ENCODE data around the gene SLFN12L. TPM values are rescaled to one million over a fixed set of nuclear protein-coding genes. Genes with fewer than 3 reads are reported as not detected.
A peak's percentile ranks its signal among the peaks of the same experiment; 100 is the strongest.
"Not testable (repeated sequence)": the region's sequence is repeated elsewhere in the genome, so short reads cannot be mapped to it uniquely, and the experiment has no call there.

Gene SLFN12L
- polyA plus RNA-seq, 5 donors, result 8.2 to 28.0 (median 16.9) TPM

DNA sequence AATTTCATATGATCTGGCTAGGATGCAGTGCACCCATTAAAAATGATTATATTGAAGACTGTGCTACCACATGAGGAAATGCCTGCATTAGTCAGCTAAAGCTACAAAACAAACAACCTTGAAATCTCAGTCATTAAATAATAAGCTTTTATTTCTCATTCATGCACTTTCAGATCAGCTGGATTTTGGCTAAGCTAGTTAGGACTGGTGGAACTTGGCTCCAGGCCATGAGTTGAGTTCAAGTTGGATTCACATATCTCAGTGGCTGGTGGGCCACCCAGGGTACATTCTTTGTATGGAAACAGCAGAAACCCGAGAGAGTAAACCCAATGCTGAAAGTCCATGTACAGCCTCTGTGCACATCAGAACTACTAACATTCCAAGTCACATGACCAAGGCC lies 6.4 kb upstream of the SLFN12L start:
- DNase-seq, result no peak

DNA sequence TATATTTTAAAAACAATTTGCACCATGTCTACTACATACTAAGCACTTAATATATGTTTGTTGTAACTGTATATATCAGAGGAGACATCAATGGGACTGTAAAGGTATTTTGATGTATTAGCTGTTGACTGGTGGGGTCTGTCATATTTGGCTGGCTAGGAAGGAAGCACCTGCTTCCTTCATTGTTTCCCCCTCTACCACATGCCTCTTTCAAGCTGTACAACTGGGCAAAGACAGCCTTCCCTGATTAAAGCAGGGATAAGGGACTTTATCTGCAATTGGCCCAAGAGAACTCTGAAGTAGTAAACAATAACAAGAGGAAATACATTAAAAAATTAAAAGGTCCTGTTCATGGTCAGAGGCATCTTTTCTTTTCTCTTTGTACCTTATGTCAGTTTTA lies 5.5 kb upstream of the SLFN12L start:
- DNase-seq, result no peak

DNA sequence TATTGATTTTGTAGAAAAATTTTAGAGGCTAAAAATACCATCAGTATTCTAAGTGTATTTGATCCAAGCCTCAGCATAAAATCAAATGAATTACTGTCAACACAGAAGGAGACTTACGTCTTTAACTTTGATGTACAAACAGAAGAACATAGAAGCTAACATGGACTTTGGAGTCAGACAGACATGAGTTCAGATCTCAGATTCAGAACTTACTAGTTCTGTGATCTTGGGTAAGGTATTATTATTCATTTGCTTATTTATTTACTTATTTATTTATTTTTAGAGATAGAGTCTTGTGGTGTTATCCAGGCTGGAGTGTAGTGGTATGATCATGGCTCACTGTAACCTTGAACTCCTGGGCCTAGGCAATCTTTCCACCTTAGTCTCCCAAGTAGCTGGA lies 4.0 kb upstream of the SLFN12L start:
- no peak for DNase-seq

DNA sequence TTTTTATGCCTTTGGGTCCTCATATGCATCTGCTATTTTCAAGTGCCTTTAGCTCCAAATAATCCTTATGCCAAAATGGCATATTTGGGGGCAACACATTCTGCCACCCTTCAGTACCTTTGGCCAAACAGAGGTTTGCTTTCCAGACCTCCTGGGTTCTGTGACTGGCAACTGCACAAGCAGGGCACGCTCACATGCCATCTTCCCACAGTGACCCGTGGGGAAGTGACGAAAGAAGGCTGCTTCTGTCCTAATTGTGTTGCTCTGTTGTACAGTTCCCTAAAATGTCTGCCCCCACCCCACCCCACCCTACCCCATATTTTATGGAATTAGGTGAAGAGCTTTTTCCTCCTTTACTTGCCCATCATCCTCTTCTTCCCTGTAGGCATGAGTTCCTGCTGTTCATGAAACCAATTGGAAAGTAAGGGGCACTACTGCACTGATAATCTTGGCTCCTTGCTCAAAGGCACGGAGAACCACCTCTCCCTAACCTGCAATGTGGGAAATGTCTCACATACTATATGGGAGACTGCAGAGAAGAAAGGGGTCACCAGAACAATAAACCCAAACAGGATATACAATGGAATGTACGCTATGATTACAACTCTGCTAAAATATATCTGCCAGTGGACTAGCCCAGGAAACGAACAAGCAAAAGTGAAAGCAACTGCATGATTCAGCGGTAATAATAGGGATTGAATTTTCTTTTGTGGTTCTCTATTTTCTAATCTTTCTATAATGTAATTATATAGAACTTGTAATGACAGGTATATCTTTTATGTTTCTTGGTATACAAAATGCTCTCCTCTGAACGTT lies 3.3 kb upstream of the SLFN12L start:
- DNase-seq, result peak in 1 of 2 donors; percentile 27

DNA sequence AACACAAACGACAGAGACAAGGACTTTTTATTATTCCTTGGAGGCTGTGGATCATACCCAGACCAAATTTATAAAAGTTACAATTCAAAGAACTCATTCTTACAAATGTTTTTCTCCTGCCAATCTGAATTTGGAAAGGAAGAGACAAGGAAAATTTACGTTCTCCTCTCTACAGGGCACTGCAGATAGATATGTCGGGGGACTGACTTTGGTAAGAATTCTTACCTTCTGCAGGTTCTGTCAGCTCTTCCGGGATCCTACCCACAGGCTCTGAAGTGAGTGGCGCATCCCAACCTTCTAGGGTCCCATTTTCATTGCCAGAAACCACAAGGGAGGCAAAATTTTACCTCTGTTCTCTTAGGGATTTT lies 2.2 kb upstream of the SLFN12L start:
- DNase-seq, result no peak

DNA sequence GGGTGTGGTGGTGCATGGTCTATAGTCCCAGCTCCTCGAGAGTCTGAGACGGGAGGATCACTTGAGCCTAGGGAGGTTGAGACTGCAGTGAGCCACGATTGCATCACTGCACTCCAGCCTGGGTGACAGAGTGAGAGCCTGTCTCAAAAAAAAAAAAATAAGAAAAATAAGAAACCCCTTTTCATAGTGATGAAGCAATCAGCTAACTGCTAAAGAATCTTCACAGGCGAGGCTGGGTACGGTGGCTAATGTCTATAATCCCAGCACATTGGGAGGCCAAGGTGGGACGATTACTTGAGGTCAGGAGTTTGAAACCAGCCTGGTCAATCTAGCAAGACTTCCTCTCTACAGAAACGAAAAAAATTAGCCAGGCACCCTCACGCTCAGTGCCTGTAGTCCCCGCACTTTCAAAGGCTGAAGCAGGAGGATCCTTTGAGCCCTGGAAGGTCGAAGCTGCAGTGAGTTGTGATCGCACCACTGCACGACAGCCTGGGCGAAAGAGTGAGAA lies 760 bp downstream of the SLFN12L start:
- DNase-seq, result no peak

DNA sequence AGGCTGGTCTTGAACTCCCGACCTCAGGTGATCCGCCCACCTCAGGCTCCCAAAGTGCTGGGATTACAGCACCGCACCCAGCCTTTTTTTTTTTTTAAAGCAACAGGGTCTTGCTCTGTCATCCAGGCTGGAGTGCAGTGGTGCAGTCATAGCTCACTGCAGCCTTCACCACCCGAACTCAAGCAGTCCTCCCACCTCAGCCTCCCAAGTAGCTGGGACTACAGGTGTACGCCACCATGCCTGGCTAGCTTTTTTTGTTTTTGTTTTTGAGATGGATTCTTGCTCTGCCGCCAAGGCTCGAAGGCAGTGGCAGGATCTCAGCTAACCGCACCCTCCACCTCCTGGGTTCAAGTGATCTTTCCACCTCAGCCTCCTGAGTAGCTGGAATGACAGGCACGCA lies 2.1 kb downstream of the SLFN12L start:
- not testable (repeated sequence) for DNase-seq

DNA sequence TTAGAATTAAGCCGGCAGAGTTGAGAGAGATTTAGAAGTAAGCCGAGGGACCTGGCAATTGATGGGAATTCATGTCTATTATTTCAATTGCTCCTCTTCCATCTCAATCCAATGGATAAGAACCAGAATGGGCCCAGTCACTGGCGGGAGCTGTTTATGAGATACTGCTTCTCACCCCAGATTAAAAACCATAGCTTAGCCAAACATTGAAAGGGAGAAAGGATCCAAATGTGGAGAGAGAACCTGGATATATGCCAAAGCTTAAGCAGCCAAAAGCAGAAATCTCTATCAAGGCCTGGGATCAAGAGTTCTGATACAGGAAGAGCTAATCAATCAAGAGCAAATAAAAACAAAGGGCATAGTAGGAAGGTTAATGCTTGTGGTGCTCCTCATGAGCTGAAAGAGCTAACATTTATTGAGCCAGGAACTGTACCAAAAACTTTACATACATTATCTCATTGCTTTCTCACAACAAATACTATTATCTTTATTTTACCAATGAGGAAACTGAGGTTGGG lies 2.8 kb downstream of the SLFN12L start:
- DNase-seq, result peak in 1 of 2 donors; percentile 55

DNA sequence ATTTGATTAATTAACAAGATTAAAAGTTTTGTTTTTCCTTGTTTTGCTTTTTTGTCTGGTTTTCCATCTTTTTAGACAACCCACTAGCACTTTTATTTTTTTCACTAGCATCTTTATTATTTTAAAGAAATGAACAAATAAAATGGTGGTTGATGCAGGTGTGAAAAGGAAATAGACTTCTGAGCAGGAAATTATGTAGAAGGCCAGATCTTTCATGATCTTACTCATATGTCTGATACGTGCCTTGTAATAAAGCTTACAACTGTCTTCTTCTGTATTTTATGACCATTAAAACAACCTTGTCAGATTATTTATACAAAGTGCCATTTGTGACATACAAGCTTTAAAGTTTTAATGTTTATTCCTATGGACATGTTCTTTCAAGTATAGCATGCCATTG lies 6.3 kb downstream of the SLFN12L start:
- no peak for DNase-seq

DNA sequence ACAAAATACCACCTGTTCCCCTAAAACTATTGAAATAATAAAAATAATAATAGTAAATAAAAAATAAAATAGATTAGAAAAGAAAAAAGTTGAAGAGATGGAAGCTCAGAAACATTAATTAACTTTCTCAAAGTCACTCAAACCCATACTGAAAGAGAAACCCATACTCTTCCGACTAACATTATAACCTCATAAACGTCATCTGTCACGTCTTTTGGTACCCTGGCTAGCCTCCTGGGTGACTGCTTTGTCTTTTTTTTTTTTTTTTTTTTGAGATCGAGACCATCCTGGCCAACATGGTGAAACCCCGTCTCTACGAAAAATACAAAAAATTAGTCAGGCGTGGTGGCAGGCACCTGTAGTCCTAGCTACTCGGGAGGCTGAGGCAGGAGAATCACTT lies 7.6 kb downstream of the SLFN12L start:
- DNase-seq, result no peak

DNA sequence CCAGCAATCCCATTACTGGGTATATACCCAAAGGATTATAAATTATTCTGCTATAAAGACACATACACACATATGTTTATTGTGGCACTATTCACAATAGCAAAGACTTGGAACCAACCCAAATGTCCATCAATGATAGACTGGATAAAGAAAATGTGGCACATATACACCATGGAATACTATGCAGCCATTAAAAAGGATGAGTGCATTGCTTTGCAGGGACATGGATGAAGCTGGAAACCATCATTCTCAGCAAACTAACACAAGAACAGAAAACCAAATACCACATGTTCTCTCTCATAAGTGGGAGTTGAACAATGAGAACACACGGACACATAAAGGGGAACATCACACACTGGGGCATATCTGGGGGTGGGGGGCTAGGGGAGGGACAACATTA lies 8.2 kb downstream of the SLFN12L start:
- DNase-seq, result not testable (repeated sequence)

DNA sequence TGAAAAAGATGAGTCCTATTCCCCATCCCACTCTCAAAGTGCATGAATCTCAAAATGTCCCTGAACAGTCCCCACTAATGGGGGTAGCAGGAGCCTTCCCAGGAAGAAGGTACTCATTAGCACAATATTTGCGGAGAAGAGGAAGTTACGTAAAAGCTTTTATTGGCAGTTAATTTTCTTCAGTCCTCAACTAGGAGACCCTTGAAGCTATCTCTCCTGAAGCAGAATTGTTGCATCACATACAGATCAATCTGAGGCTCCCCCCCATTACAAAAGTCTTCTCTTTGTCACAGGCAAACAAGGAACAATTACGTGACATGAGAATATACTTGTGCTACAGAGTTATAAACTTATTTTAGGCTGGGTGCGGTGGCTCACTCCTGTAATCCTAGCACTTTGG lies 14.2 kb downstream of the SLFN12L start:
- no peak for DNase-seq

DNA sequence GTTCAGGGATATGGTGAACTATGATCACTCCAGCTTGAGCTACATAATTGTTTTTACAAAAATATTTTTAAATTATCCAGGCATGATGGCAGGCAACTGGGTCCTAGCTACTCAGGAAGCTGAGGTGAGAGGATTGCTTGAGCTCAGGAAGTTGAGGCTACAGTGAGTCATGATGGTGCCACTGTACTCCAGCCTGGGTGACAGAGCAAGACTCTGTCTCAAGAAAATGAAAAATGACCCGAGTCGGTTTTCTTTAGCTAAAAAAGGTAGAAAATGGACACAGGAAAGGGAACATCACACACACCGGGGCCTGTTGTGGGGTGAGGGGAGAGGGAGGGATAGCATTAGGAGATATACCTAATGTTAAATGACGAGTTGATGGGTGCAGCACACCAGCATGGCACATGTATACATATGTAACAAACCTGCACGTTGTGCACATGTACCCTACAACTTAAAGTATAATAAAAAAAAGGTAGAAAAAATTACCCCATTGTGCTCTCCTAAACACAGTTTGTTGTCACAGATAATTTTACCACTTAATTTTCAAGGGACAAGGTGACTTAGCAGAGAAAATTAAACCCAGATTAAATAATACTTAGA lies 15.7 kb downstream of the SLFN12L start:
- DNase-seq, result not testable (repeated sequence)

DNA sequence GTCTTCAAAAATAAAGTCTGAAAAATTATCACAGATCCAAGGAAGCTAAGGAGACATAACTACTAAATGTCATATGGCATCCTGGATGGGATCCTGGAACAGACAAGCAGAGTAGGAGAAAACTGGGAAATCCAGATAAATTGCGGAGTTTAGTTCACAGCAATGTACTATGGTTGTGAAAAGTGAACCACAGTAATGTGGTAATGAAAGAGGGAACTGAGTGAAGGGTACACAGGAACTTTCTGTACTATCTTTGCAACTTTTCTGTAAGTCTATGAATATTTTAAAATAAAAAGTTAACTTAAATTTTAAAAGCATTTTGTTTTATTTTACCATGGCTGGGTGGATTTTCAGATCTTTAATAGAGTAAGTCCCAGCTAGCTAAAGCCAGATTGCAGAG lies 16.3 kb downstream of the SLFN12L start:
- no peak for DNase-seq

DNA sequence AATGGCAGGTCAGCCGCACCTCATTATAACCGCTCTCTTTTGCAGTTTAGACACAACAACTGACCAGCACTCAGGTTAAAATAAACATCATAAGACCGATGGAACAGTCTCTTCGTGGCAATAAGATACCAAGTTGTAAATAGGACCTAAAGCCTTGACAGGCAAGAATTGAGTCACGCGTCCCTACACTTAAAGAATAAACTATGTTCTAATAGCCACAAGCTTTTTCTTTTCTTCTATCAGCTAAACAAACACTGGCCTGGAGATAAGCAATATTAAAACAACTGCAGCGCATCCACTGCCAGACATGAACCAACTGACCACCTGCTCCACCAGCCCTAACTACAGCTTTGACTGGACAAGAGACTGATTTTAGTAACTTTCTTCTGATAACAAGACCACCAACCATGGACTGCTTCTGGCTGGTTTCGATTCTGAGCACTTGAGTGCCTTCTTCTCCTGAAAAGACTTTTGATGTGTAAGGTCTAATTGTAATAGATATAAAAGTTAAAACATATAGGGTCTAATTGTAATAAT lies 17.5 kb downstream of the SLFN12L start:
- DNase-seq, result no peak

DNA sequence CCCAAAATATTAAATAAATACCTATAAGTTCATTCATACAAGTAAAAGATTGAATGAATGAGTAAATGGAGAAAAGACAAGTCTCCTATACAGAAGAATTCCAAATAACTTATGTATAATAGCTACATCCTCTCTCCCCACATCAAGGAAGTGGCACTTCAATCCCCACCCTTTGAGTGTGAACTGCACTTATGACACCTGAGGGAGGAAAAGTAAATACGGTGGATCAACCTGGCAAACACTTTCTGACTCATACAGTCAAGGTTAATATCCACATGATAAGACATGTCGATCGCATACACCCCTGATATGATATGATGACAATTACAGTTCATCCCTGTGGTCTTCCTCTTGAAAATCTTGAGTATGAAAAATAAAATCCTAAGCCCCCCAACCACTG lies 18.0 kb downstream of the SLFN12L start:
- DNase-seq, result no peak

DNA sequence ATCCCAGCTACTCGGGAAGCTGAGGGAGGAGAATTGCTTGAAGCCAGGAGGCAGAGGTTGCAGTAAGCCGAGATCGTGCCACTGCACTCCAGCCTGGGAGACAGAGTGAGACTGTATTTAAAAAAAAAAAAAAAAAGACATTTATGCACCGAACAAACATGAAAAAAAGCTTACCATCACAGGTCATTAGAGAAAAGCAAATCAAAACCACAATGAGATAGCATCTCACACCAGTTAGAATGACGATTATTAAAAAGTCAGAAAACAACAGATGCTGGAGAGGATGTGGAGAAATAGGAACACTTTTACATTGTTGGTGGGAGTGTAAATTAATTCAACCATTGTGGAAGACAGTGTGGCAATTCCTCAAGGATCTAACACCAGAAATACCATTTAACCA lies 19.0 kb downstream of the SLFN12L start:
- not testable (repeated sequence) for DNase-seq

DNA sequence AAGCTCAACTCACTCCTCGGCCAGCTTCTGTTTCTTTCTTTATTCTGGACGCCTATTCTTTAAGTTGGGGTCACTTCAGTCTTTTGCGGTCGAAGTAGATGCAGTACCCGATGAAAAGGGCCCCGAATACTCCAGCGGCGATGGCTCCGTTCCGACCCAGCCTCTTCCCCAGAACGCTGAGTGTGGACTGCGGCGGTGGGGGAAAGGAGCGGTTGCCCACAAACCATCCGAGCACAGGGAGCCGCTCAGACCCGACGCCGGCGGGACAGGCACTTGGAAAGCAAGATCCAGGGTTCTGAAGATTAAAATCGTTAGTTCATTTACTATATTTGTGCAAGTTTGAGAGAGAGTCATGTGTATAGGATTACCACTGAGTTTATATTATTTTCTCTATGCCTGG lies 22.5 kb downstream of the SLFN12L start:
- no peak for DNase-seq

DNA sequence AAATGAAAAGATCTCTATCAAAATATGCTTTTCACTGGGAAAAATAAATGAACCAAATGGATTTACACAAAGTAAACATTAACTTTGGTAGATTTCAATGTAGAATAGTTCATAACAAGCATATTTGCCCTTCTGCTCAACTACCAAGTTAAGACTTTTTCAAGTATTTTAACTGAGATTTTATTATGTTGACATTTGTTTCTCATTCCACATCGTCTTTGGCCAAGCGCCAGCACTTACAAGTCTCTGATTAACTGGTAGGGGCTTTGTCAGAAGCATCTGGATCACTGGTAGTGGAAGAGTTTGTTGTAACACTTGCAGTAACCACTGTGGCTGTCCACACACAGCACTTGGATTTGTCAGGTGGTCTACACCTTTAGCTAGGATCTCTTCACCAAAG lies 22.9 kb downstream of the SLFN12L start:
- DNase-seq, result peak; percentile 65 to 72

DNA sequence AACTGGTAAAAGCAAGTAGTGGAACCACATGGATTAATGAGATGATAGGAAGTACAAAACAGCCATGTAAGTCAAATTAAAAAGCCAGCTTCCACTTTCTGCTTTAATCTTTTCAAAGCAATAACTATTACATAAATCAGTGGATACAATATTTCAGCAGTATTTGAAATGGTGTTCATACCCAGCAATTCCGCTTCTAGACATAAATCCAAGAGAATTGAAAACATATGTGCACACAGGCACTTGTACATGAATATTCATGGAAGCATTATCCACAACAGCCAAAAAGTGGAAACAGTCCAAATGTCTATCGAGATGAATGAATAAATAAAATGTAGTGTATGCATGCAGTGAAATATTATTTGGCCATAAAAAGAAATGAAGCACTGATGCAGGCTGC lies 27.4 kb downstream of the SLFN12L start:
- no peak for DNase-seq

DNA sequence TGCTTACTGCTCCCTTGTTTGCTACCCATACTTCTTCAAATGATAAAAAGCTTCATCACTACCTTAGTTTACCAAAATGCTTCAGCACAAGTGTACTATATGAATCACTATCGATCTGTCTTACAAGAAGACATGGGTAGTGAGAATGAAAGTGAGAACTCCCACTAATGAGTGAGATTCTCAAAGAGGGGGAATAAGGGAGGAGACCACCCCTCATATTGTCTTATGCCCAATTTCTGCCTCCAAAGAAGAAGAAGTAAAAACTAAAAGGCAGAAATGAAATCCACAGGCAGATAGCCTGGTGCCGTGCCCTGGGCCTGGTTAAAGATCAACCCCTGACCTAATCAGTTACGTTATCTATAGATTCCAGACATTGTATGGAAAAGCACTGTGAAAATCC lies 29.8 kb downstream of the SLFN12L start:
- not testable (repeated sequence) for DNase-seq

DNA sequence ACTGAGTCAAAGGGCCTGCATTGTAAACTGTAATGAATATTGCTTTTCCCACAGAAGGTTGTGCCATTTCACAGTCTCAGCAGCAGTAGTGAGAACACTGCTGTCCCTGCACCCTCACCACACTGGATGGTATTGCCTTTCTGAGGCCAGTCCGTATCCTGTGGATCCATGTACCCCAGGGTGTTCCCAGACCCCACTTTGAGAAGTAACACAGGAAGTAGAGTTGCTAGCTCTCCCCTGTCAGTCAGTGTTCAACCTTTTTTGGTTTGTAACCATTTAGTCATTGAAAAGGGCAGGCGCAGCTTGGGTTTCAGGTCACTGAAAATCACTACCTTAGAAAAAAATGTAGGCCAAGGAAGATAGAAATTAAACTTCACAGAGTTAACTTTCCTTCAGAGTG lies 37.9 kb downstream of the SLFN12L start:
- DNase-seq, result no peak
